Smooth muscle cell (in vitro differentiated cells): ENCODE results near the gene SRSF2. TPM values are rescaled to one million over a fixed set of nuclear protein-coding genes. Genes with fewer than 3 reads are reported as not detected.

Experiments used
- DNase-seq: peaks from one replicate; lab custom pipeline; 2025; ENCODE audit not compliant: unreplicated experiment; lab: John Stamatoyannopoulos, UW
- H2AFZ ChIP-seq: fragments of 200-600 bp; sonication (generic); 2 replicates; pipeline ENCODE4 v1.6.0; 2016; ENCODE audit warnings: antibody characterized with exemption, low read depth, mild to moderate bottlenecking
- H3F3A ChIP-seq: fragments of 200-600 bp; sonication (generic); 2 replicates; pipeline ENCODE4 v1.6.0; 2017; ENCODE audit warnings: antibody characterized with exemption, low read depth
- H3K27ac ChIP-seq: fragments of 200-600 bp; sonication (generic); 2 replicates; pipeline ENCODE4 v1.5.1; 2016; ENCODE audit warnings: low read depth, mild to moderate bottlenecking
- H3K27me3 ChIP-seq: fragments of 200-600 bp; sonication (generic); 2 replicates; pipeline ENCODE4 v1.6.1; 2016; ENCODE audit warnings: low read depth, mild to moderate bottlenecking
- H3K36me3 ChIP-seq: fragments of 200-600 bp; sonication (generic); 2 replicates; pipeline ENCODE4 v1.5.1; 2016; ENCODE audit warnings: low read depth
- H3K4me1 ChIP-seq: fragments of 200-600 bp; sonication (generic); 2 replicates; pipeline ENCODE4 v1.5.1; 2016; ENCODE audit warnings: low read depth
- H3K4me2 ChIP-seq: fragments of 200-600 bp; sonication (generic); 2 replicates; pipeline ENCODE4 v1.6.0; 2016; ENCODE audit warnings: mild to moderate bottlenecking
- H3K4me3 ChIP-seq: fragments of 200-600 bp; sonication (generic); 2 replicates; pipeline ENCODE4 v1.5.1; 2016; ENCODE audit warnings: mild to moderate bottlenecking
- H3K79me2 ChIP-seq: fragments of 200-600 bp; sonication (generic); 2 replicates; pipeline ENCODE4 v1.6.0; 2016; ENCODE audit warnings: low read depth, mild to moderate bottlenecking
- H3K9ac ChIP-seq: fragments of 200-600 bp; sonication (generic); 2 replicates; pipeline ENCODE4 v1.6.0; 2016; ENCODE audit warnings: low read depth
- H3K9me3 ChIP-seq: fragments of 200-600 bp; sonication (generic); replicated peaks from 2 replicates; pipeline ENCODE4 v1.5.1; 2016; ENCODE audit warnings: low read depth
- H4K20me1 ChIP-seq: fragments of 200-600 bp; sonication (generic); 2 replicates; pipeline ENCODE4 v1.6.0; 2016; ENCODE audit warnings: low read depth
- WGBS: methylation state at CpG from one replicate; pipeline ENCODE4 v1.1.7; 2016; ENCODE audit warnings: low lambda C conversion rate; 5-methylcytosine and 5-hydroxymethylcytosine counted together
- polyA plus RNA-seq: library from polyadenylated mRNA; unstranded; fragments of >200 nt; fragmentation: Nextera tagmentation; extraction: Ambion mirVana; gene quantifications from 2 replicates; pipeline ENCODE4 v1.2.1, GENCODE V29; 2016
- total RNA-seq: library from RNA; depleted of rRNA; stranded (reverse); fragments of >200 nt; gene quantifications from 2 replicates; pipeline ENCODE4 v1.2.3, GENCODE V29; 2014
- TF ChIP-seq, protein P1 (sequence below): fragments of 200-600 bp; sonication (generic); IDR thresholded peaks from 2 replicates; pipeline ENCODE4 v1.5.1; 2017; ENCODE audit warnings: borderline replicate concordance, mild to moderate bottlenecking, antibody characterized with exemption; ENCODE audit not compliant: insufficient read depth, poor library complexity, severe bottlenecking

SRSF2 gene
- total and polyA plus RNA-seq, 2 experiments from 2014 or later = 109 to 166 TPM

DNA sequence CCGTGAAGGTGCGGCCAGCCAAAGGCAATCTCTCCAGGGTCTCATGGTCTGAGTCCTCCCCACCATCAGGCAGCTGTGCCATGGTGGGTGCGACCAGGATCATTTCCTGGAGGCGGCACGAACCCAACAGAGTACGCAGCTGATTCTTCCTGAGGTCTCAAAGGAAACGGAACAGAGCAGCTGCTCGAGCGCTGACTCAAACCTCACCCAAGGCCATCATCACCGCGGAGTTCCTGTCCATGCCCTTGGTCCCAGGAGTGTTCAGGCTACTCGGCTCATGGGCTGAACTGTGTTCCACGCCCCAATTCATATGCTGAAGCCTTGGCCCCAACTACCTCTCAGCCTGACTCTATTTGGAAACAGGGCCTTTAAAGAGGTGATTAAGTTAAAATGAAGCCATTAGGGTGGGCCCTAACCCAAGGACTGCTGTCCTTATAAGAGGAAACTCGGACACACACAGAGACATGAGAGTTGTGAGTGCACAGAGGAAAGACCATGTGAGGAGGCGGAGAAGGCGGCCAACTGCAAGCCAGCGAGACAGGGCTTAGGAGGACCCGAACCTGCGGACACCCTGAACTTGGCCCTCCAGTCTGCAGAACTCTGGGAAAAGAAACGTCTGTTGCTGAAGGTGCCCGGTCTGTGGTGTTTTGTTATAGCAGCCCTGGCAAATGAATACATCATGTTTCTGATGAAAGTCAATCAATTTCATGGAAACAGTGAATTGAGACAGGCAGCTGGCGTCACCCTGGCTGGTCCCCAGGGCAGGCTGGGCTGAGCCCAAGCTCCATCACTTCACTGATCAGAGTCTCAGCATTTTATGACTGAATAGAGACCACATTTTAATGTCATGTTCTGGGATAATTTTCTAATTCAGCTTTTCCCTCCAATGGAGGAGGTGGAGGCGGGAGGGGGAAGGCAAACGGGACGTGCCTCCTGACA is 40.1 kb downstream of the SRSF2 start:
- peak overlapping the region; percentile 66 for H3K4me2 ChIP-seq
- WGBS = 81% methylated on average over 25 of the region's 25 CpGs
- peaks cover 13% of the 10 kb centered on the region for H3F3A ChIP-seq
- H3K9me3 ChIP-seq = no peaks in the 10 kb centered on the region
- no peaks in the 10 kb centered on the region for H3K36me3 ChIP-seq
- TF ChIP-seq, protein P1, sequence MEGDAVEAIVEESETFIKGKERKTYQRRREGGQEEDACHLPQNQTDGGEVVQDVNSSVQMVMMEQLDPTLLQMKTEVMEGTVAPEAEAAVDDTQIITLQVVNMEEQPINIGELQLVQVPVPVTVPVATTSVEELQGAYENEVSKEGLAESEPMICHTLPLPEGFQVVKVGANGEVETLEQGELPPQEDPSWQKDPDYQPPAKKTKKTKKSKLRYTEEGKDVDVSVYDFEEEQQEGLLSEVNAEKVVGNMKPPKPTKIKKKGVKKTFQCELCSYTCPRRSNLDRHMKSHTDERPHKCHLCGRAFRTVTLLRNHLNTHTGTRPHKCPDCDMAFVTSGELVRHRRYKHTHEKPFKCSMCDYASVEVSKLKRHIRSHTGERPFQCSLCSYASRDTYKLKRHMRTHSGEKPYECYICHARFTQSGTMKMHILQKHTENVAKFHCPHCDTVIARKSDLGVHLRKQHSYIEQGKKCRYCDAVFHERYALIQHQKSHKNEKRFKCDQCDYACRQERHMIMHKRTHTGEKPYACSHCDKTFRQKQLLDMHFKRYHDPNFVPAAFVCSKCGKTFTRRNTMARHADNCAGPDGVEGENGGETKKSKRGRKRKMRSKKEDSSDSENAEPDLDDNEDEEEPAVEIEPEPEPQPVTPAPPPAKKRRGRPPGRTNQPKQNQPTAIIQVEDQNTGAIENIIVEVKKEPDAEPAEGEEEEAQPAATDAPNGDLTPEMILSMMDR = no peak
- no peak overlapping the region for H3K4me3 ChIP-seq
- H3K4me1 ChIP-seq = peaks cover 41% of the 10 kb centered on the region
- DNase-seq = no peak
- H4K20me1 ChIP-seq = peaks cover 98% of the 10 kb centered on the region
- H3K79me2 ChIP-seq = peaks cover 68% of the 10 kb centered on the region
- no peak overlapping the region for H2AFZ ChIP-seq
- H3K9ac ChIP-seq = no peak overlapping the region
- no peaks in the 10 kb centered on the region for H3K27me3 ChIP-seq
- H3K27ac ChIP-seq = no peak overlapping the region

DNA sequence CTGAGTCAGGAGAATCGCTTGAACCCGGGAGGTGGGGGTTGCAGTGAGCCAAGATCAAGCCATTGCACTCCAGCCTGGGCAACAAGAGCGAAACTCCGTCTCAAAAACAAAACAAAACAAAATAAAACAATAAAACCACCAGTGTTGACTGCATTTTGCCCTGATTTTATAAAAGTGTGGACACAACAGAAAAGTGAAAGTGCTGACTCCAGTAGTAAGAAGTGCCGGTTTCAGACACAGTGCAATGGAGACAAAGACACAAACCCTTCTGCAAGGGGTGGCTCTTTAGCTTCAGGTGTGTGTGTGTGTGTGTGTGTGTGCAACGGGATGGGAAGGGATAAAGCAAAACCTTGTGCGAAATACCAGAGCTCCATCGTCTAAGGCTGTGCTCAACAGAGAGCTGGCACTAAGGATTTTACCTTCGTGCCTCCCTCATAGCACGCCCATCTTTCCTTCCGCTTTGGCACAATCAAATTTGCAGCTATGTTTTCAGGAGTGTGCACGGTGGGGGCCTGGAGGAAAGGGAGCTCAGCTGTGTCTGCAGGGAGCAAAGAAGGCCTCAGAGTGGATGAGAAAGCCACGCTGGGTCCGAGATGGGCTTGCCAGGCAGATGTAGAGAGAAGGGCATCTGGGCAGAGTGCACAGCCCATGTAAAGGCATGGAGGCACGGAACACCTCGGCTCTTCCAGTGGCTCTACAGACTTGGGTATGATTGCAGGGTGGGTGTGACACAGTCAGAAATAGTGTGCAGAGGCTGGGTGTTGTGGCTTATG is 41.9 kb downstream of the SRSF2 start:
- no peak overlapping the region for H3K27ac ChIP-seq
- no peak overlapping the region for H3K4me3 ChIP-seq
- peaks cover 5% of the 10 kb centered on the region for H3F3A ChIP-seq
- H2AFZ ChIP-seq = no peak overlapping the region
- DNase-seq = no peak
- H3K79me2 ChIP-seq = peaks cover 75% of the 10 kb centered on the region
- peaks cover 96% of the 10 kb centered on the region for H4K20me1 ChIP-seq
- H3K4me1 ChIP-seq = peaks cover 24% of the 10 kb centered on the region
- no peak overlapping the region for H3K4me2 ChIP-seq
- no peaks in the 10 kb centered on the region for H3K9me3 ChIP-seq
- WGBS = 94% methylated on average over 16 of the region's 16 CpGs
- H3K27me3 ChIP-seq = no peaks in the 10 kb centered on the region
- TF ChIP-seq, protein P1 = no peak
- no peaks in the 10 kb centered on the region for H3K36me3 ChIP-seq
- no peak overlapping the region for H3K9ac ChIP-seq

DNA sequence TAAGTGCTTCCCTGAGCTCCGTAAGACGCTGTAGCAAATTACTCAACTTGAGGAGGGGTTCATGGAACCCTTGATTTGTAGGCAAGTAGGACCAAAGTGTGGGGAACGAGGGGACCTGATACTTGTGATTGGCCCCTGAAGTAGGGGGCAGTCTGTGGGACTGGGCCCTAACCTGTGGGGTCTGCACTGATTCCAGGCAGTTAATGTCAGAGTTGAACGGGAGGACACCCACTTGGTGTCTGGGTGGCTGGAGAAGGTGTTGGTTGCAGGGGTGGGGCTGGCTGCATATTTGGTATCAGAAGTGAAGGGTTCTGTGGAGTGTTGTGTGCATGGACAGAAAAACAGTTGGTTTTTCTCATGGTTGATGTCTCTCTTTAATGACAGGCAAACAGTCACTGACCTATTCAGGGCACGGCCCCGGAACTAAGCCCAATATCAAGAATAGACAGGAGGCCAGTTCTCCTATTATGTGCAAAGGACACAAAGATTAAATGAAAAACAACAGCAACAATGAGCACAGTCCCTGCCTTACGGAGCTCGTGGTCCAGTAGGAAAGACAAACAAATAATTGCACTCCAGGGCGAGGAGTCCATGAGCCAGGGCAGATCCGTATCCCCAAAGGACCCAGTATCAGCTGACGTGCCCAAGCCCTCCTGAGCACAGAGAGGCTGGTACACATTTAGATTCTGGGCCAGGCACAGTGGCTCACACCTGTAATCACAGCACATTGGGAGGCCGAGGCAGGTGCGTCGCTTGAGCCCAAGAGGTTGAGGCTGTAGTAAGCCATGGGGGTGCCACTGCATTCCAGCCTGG is 45.5 kb downstream of the SRSF2 start:
- H3K9ac ChIP-seq = no peak overlapping the region
- H3K36me3 ChIP-seq = no peaks in the 10 kb centered on the region
- H3K9me3 ChIP-seq = no peaks in the 10 kb centered on the region
- H4K20me1 ChIP-seq = peaks cover 66% of the 10 kb centered on the region
- H3K4me2 ChIP-seq = no peak overlapping the region
- no peaks in the 10 kb centered on the region for H3K27me3 ChIP-seq
- no peak for DNase-seq
- H3K4me1 ChIP-seq = peaks cover under 1% of the 10 kb centered on the region
- TF ChIP-seq, protein P1 = no peak
- no peak overlapping the region for H3K27ac ChIP-seq
- no peaks in the 10 kb centered on the region for H3F3A ChIP-seq
- WGBS = 94% methylated on average over 14 of the region's 14 CpGs
- no peak overlapping the region for H2AFZ ChIP-seq
- no peak overlapping the region for H3K4me3 ChIP-seq
- H3K79me2 ChIP-seq = peaks cover 54% of the 10 kb centered on the region
